ENCODE data around the gene GON4L. TPM values are rescaled to one million over a fixed set of nuclear protein-coding genes. Genes with fewer than 3 reads are reported as not detected.

GON4L gene
- total RNA-seq, 1 experiment from 2014 or later = 54.4 TPM

- no peak for TF ChIP-seq SP1 (CRISPR knock-in tag; conservative IDR thresholded peaks at IDR 0.05)
- DNase-seq (ENCODE audit: low spot score) = no peak
- ATAC-seq = no peak
- no peak overlapping the region for H3K4me3 Mint-ChIP-seq
- no peak overlapping the region for H3K27ac Mint-ChIP-seq
- CTCF ChIA-PET = no interaction called here
- no peaks in the 10 kb centered on the region for H3K27me3 Mint-ChIP-seq (ENCODE audit: low read depth)
- no peaks in the 10 kb centered on the region for H3K9me3 Mint-ChIP-seq
- POLR2A ChIA-PET = no interaction called here
- peaks cover 33% of the 10 kb centered on the region for H3K36me3 Mint-ChIP-seq
- no peaks in the 10 kb centered on the region for H3K4me1 Mint-ChIP-seq
Measured at GRCh38 chr1:155794605-155795245, 62.3 kb downstream of the GON4L start.

- DNase-seq (ENCODE audit: low spot score) = no peak
- Mint-ChIP-seq H3K27me3 (ENCODE audit: low read depth) (no peaks in the 10 kb centered on the region), H3K4me3 (no peak overlapping the region), H3K9me3 (no peaks in the 10 kb centered on the region), H3K36me3 (peaks cover 24% of the 10 kb centered on the region), H3K4me1 (no peaks in the 10 kb centered on the region), H3K27ac (no peak overlapping the region)
- ChIA-PET POLR2A (no interaction called here), CTCF (no interaction called here)
- ATAC-seq = no peak
- TF ChIP-seq EMX1 (CRISPR knock-in tag; IDR thresholded peaks at IDR 0.05) = no peak
- no peak for TF ChIP-seq ARID4B (CRISPR knock-in tag; IDR thresholded peaks at IDR 0.05; ENCODE audit: borderline replicate concordance)
- no peak for TF ChIP-seq ZNF512 (CRISPR knock-in tag; IDR thresholded peaks at IDR 0.05; ENCODE audit: borderline replicate concordance)
- no peak for TF ChIP-seq ZNF263 (CRISPR knock-in tag; IDR thresholded peaks at IDR 0.05; ENCODE audit: low read depth)
- no peak for TF ChIP-seq GRHL2 (CRISPR knock-in tag; IDR thresholded peaks at IDR 0.05; ENCODE audit: insufficient replicate concordance, severe bottlenecking)
- no peak for TF ChIP-seq SOX15 (CRISPR knock-in tag; IDR thresholded peaks at IDR 0.05)
- TF ChIP-seq CBFB (CRISPR knock-in tag; IDR thresholded peaks at IDR 0.05; ENCODE audit: low read depth) = no peak
- no peak for TF ChIP-seq ZNF138 (CRISPR knock-in tag; conservative IDR thresholded peaks at IDR 0.05)
- TF ChIP-seq GABPB1 (CRISPR knock-in tag; IDR thresholded peaks at IDR 0.05) = no peak
- no peak for TF ChIP-seq IRF1 (CRISPR knock-in tag; IDR thresholded peaks at IDR 0.05)
- TF ChIP-seq TEAD1 (CRISPR knock-in tag; IDR thresholded peaks at IDR 0.05) = no peak
- no peak for TF ChIP-seq ZNF317 (CRISPR knock-in tag; IDR thresholded peaks at IDR 0.05; ENCODE audit: borderline replicate concordance, low read depth)
- no peak for TF ChIP-seq ATF6 (CRISPR knock-in tag; IDR thresholded peaks at IDR 0.05)
- no peak for TF ChIP-seq TP53 (CRISPR knock-in tag; IDR thresholded peaks at IDR 0.05)
- TF ChIP-seq JAZF1 (CRISPR knock-in tag; IDR thresholded peaks at IDR 0.05) = no peak
- TF ChIP-seq NR1H2 (CRISPR knock-in tag; IDR thresholded peaks at IDR 0.05) = no peak
- TF ChIP-seq ZBTB21 (CRISPR knock-in tag; IDR thresholded peaks at IDR 0.05; ENCODE audit: borderline replicate concordance) = no peak
- TF ChIP-seq SMAD3 (CRISPR knock-in tag; IDR thresholded peaks at IDR 0.05; ENCODE audit: borderline replicate concordance) = no peak
- TF ChIP-seq MLX (CRISPR knock-in tag; IDR thresholded peaks at IDR 0.05) = no peak
- no peak for TF ChIP-seq E2F1 (CRISPR knock-in tag; IDR thresholded peaks at IDR 0.05)
Measured at GRCh38 chr1:155793213-155793612, 63.8 kb downstream of the GON4L start.
